Measurements from ENCODE around the gene PPP6R2. TPM values are rescaled to one million over a fixed set of nuclear protein-coding genes. Genes with fewer than 3 reads are reported as not detected.

The PPP6R2 gene
- total and polyA plus RNA-seq, 9 of the 15 experiments (the other 6 are each of a cell fraction or from before 2014, with no cell fraction given), result 0.32 to 39.8 (median 21.4) TPM

DNA sequence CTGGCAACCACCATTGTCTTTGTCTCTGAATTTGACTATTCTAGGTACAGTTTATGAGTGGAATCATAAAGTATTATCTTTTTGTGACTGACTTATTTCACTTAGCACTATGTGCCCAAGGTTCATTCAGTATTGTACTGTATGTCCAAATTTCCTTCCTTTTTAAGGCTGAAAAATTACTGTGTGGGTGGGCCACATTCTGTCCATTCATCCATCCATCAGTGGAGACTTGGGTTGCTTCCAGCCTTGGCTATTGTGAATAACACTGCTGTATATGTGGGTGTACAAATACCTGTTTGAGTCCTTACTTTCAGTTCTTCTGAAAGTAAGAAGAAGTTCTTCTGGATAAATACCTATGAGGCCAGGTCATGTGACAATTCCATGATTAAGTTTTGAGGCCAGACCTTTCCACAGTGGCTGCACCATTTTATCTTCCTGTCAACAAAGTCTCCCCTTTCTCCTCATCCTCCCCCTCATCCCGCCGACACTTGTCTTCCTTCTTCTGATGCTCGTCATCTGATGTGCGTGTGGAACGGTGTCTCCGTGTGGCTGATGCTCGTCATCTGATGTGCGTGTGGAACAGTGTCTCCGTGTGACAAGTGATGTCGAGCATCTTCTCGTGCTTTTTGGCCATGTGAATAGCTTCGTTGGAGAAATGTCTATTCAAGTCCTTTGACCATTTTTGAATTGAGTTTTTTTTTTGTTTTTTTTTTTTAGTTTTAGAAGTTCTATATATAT lies 82.2 kb downstream of the PPP6R2 start:
- ChIA-PET POLR2A (no interaction called here), CTCF (ENCODE audit: low intra/inter-chr PET ratio) (no interaction called here)
- FAIRE-seq (no peak), ATAC-seq (no peak), DNase-seq (ENCODE audit: extremely low read depth in 1 of 4, low spot score in 3 of 4) (no peak)
- intact Hi-C loops (cut with micrococcal nuclease), result no loop called here
- Histone ChIP-seq H4K20me1 (replicated peaks; ENCODE audit: control insufficient read depth, insufficient read depth, low read length) (no peaks in the 10 kb centered on the region), H2AFZ (ENCODE audit: low read depth, low read length) (no peak overlapping the region), H3K9me1 (ENCODE audit: control insufficient read depth, insufficient read depth, low read length) (no peaks in the 10 kb centered on the region), H3K4me2 (ENCODE audit: insufficient read depth, low read length) (no peak overlapping the region), H3K36me3 (ENCODE audit: control insufficient read depth, insufficient read depth, low read length) (peaks cover 70% of the 10 kb centered on the region; the same call in 2 of the 3 replicates), H3K27me3 (ENCODE audit: control insufficient read depth in 2 of 2, insufficient read depth in 2 of 2, low read length in 2 of 2) (no peaks in the 10 kb centered on the region), H3K4me3 (no peak overlapping the region), H3K4me1 (replicated peaks in 1 of 2; ENCODE audit: control insufficient read depth in 2 of 2, insufficient read depth in 2 of 2, low read length in 2 of 2) (no peaks in the 10 kb centered on the region; a peak in 2 of 5 replicates), H3K79me2 (ENCODE audit: control insufficient read depth, insufficient read depth, low read length) (no peaks in the 10 kb centered on the region), H3K9ac (ENCODE audit: insufficient read depth in 1 of 2, low read depth in 2 of 2, low read length in 2 of 2) (no peak overlapping the region), H3K9me3 (replicated peaks; ENCODE audit: control insufficient read depth, insufficient read depth, low read depth, low read length) (no peaks in the 10 kb centered on the region), H3K27ac (ENCODE audit: extremely low read depth, low read depth, low read length) (no peak overlapping the region)
- BruUV-seq (replicated peaks), result no TSS peak
- in situ Hi-C loops (cut with MboI), result no loop called here
- WGBS (ENCODE audit: insufficient coverage, low coverage, missing lambda C conversion rate), result 89% methylated on average over 10 of the region's 12 CpGs
- TF ChIP-seq GATA2 (CRISPR knock-in tag; IDR thresholded peaks at IDR 0.05) (no peak), TFE3 (CRISPR knock-in tag; IDR thresholded peaks at IDR 0.05) (peak; percentile 48; the same call in 1 of the 2 replicates)
